CD4-positive, alpha-beta T cell treated with Interleukin-4 for 1 hour (primary cell): ENCODE data around the gene CPPED1.

Experiments used
- DNase-seq, 2 donors: peaks; one replicate each; pipeline ENCODE4 v3.0.0-alpha.2; 2020 to 2022

The CPPED1 gene

GRCh38 chr16:12628536-12628935 is 175.2 kb downstream of the CPPED1 start:
- DNase-seq: no peak

- no peak for DNase-seq
Measured at GRCh38 chr16:12627394-12627793, 176.3 kb downstream of the CPPED1 start.

GRCh38 chr16:12626411-12626810 is 177.3 kb downstream of the CPPED1 start:
- no peak for DNase-seq

- DNase-seq: no peak
Measured at GRCh38 chr16:12625716-12626115, 178.0 kb downstream of the CPPED1 start.

GRCh38 chr16:12625068-12625467 is 178.6 kb downstream of the CPPED1 start:
- DNase-seq: no peak

- DNase-seq: no peak
Measured at GRCh38 chr16:12620150-12620549, 183.5 kb downstream of the CPPED1 start.

GRCh38 chr16:12618515-12618914 is 185.2 kb downstream of the CPPED1 start:
- DNase-seq: no peak

GRCh38 chr16:12617401-12617819 is 186.3 kb downstream of the CPPED1 start:
- no peak for DNase-seq

GRCh38 chr16:12614662-12615278 is 188.9 kb downstream of the CPPED1 start:
- no peak for DNase-seq

- DNase-seq: no peak
Measured at GRCh38 chr16:12613992-12614661, 189.6 kb downstream of the CPPED1 start.

GRCh38 chr16:12613131-12613991 is 190.3 kb downstream of the CPPED1 start:
- DNase-seq: no peak

- no peak for DNase-seq
Measured at GRCh38 chr16:12612598-12613101, 191.0 kb downstream of the CPPED1 start.

GRCh38 chr16:12611916-12612597 is 191.6 kb downstream of the CPPED1 start:
- DNase-seq: no peak

- no peak for DNase-seq
Measured at GRCh38 chr16:12611006-12611477, 192.6 kb downstream of the CPPED1 start.

GRCh38 chr16:12609937-12610699 is 193.6 kb downstream of the CPPED1 start:
- DNase-seq: no peak
